ENCODE data around the gene EML5.

The EML5 gene

DNA sequence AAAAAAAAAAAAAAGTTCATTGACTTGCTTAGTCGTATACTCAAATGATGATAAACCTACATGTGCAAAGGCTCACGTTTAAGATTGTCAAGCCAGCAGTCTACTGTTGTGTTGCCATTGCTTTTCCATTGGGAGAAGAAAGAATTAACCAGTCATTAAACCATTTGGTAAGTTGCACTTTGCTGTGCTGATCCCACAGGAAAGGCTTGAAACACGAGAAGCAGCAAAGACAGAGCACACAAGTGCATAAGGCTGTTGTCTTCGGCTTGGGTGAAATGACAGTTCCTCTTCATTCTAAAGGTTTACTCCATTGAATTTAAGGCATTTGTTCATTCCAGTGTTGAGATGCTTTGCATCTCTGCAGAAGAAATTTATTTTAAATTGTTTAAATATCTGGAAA lies 179.8 kb downstream of the EML5 start:
- no peak for DNase-seq

- DNase-seq, result no peak
These were observed 180.9 kb downstream of the EML5 start for GRCh38 chr14:88611878-88612277.

DNA sequence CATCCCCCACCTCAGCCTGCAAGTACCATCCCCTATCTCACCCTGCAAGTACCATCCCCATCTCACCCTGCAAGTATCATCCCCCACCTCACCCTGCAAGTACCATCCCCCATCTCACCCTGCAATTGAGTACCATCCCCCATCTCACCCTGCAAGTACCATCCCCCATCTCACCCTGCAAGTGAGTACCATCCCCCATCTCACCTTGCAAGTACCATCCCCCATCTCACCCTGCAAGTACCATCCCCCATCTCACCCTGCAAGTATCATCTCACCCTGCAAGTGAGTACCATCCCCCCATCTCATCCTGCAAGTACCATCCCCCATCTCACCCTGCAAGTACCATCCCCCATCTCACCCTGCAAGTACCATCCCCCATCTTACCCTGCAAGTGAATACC lies 184.9 kb downstream of the EML5 start:
- DNase-seq, result no peak

- no peak for DNase-seq
These were observed 187.2 kb downstream of the EML5 start for GRCh38 chr14:88605594-88605993.

DNA sequence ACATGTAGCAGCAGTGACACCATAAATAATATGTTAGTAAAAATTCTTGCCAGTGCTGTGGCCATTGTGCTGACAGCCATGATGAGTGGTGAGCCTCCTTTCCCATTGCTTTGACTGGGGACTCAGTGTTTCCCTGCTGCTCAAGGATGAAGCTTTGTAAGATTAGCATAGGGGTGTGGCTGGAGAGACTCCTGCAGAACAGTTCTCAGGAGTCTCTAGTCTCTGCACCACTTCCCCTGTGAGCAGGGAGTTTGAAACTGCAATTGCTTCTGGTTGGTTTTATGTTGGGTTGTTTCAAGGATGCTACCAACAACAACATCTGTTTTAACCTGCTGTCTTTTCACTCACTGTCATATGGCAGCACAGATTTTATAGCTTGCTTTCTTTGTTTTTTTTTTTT lies 188.5 kb downstream of the EML5 start:
- no peak for DNase-seq

DNA sequence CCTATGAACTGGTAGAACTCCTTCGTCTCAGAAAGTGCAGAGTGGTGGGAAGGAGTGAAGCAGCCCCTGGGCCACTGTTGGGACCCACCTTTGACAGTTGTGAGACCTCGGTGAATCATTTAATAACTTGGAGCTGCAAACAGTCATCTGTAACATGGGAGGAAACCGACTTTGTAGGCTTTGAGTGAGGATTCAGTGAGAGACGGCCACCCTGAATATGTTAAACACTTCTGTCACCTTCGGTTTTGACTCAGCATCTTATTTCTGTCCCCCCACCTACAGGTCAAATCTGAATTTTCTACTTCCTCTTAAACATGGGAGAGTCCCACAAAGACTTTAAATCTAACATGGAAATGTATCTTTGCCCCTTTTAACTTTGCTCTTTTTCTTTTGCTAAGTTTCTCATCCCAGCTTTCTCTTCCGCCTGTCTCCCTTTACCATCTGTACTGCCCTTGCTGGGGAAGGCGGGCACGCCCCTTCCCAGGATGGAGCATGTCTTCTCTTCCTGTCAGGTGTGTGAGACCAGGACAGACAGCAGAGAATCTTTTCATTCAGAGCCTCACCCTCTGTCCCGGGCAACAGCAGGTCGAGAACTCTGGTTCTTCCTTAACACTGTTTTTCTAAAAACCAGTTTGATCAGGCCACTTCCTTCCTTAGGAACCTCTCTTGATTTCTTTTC lies 192.9 kb downstream of the EML5 start:
- no peak for DNase-seq

DNA sequence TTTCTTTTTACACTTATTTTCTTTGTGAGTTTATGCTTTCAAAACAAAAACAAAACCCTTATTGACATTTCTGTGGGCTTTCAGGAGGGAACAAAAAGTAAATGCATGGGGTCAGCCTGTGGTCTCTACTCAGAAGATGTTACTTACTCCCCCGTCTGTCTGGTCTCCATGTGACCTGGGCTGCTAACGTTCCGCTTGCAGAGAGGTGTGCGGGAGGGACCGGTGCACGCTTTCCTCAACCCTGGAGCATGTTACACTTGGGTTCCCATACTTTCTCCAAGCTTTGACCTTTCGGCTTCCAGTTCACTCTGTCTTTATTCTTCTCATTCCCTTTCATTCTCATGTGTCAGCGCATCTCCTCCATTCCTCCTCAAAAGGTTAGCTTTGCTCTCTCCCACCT lies 193.4 kb downstream of the EML5 start:
- no peak for DNase-seq

DNA sequence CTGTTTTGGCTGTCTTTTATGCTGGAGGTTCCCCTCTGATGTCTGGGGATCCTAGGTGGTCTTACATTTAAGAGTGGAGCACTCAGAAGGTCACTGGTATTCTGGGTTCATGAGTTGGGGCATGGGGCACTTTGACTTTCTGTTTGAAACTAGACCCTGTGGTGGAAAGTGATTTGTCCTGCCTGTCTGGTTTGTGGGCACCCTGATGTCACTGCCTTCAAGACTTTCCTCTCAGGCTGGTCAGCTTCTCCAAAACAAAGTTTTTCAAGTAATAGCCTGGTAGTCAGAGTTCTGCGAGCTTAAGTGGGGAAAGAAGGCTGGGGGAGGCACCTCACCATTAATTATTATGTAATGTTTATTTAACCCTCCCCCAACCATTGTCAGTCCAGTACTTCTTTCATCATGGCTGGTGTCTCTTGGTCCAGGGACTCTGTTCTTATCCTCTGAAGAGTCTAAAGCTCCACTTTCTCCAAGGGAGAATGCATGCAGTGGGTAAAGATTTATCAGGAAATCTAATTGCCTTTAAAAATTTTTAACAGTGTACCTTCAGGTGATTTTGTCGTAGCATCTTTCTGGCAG lies 194.6 kb downstream of the EML5 start:
- DNase-seq, result no peak

GRCh38 chr14:88597601-88598000 lies 195.2 kb downstream of the EML5 start:
- DNase-seq, result no peak

DNA sequence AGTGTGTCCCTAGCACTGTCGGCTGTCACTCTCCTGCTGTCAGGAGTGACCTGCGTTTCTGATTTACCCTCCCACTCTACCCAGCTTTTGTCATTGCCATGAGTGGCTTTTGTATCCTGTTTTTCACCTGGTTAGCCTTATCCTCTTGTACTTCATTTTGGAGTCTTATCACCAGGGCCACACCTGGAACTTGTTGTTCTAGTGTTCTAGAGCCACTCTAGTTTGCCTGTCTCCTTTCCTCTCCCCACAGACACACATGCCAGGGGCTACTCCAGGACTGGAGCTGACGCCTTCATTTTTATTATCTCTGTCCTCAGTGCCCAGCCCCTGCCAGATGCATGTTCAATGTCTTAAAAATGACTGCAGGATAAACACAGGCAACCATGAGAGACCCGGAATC lies 195.7 kb downstream of the EML5 start:
- DNase-seq, result no peak

- DNase-seq, result peak in 1 of 2 donors; percentile 29
These were observed 200.7 kb downstream of the EML5 start for GRCh38 chr14:88592031-88592430.

DNA sequence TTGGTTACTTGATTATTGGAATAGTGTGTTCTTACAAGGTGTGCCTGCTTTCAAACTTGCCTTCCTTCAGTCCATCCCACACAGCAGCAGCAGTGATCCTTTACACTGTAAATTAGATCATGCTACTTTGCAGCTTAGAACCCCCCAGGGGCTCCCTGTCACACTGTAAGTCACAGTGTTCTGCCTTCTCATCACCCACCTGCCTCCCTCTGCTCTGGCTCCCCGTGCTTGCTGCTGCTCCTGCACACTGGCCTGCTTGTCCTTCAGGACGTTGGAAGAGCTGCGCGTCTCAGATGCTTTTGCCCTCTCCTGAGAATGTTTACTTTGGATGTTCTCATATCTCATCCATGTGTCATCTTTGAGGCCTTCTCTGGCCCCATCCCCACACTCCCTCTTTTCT lies 202.6 kb downstream of the EML5 start:
- no peak for DNase-seq

- DNase-seq, result no peak
These were observed 204.7 kb downstream of the EML5 start for GRCh38 chr14:88588081-88588480.

GRCh38 chr14:88584451-88584850 lies 208.3 kb downstream of the EML5 start:
- DNase-seq, result no peak

GRCh38 chr14:88576222-88576621 lies 216.5 kb downstream of the EML5 start:
- DNase-seq, result no peak

DNA sequence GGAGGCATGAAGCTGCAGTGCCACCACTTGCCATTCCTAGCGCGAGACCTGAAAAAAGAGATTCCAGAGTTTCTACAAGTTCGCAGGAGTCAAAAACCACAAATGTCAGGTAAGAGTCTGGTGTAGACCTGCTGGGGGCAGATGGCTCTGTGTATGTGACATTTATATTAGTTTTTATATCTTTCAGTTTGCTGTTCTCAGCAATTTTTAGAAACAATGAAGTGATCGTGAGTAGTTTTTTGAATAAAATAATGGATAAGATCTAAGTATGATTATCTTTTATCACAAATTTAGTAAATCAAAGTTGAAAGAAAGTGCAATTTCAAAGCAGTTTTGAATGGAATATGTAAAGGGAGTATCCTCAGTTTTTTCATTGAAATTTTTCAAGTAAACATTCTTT lies 220.6 kb downstream of the EML5 start:
- no peak for DNase-seq

GRCh38 chr14:88568196-88568595 lies 224.6 kb downstream of the EML5 start:
- no peak for DNase-seq

GRCh38 chr14:88565427-88565826 lies 227.3 kb downstream of the EML5 start:
- DNase-seq, result no peak

- DNase-seq, result no peak
These were observed 228.9 kb downstream of the EML5 start for GRCh38 chr14:88563845-88564244.

- peak; percentile 68 to 82 for DNase-seq
These were observed 229.7 kb downstream of the EML5 start, which contains the start of gene ZC3H14 for GRCh38 chr14:88562831-88563686. TSS of gene ZC3H14 (plus strand) at chr14:88563037. CDS start at chr14:88563134, 97 bp downstream.

DNA sequence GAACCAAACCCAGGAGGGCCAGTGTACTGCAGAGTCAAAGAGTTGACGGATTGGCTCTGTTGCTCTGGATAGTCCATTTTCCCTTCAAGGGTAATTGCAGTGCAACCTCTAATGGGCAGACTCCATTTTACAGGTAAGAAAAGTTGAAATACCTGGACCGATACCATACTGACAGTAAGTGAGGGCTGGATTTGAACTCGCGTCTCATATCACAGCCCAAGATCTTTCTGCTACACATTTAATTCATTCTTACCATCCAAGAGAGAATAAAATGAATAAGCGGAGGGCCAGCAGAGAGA lies 230.3 kb downstream of the EML5 start:
- DNase-seq, result no peak
